Measurements from ENCODE around the gene MRPL19.

Gene MRPL19

DNA sequence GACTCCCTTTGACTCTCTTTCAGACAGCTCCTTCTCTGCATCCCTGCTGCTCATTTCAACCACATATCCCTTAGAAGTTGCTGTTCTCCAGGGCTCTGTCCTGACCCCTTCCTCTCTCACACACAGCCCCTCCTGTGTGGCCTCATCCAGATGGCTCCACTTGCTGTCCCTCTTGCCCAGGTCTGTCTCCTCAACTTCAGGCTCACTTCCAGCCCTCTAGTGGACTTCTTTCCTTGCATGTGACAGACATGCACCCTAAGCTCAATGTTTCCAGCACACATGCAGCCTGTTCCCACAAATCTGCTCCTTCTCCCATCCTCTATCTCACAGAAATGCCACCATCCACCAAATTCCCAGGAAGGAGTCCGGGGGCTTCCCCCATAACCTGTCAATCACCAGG, 9.0 kb upstream of the MRPL19 start:
- Histone ChIP-seq H3K4me3 (ENCODE audit: low read length) (no peak overlapping the region), H3K9me3 (ENCODE audit: control insufficient read depth, insufficient read depth, low read length) (no peaks in the 10 kb centered on the region), H3F3A (ENCODE audit: control insufficient read depth, insufficient read depth) (no peaks in the 10 kb centered on the region), H3K27me3 (ENCODE audit: control insufficient read depth, low read length) (peaks cover 6% of the 10 kb centered on the region; the same call in 1 of the 2 replicates), H4K20me1 (ENCODE audit: control insufficient read depth, insufficient read depth, low read depth, low read length) (no peaks in the 10 kb centered on the region), H3K4me2 (ENCODE audit: low read length) (no peak overlapping the region), H3K4me1 (ENCODE audit: control insufficient read depth, low read length) (peaks cover 3% of the 10 kb centered on the region; the same call in 1 of the 2 replicates), H3K9me2 (replicated peaks; ENCODE audit: control insufficient read depth, low read length) (no peaks in the 10 kb centered on the region), H3K36me3 (ENCODE audit: control insufficient read depth, low read length) (no peaks in the 10 kb centered on the region), H3K27ac (ENCODE audit: low read depth, low read length) (no peak overlapping the region), H3K79me2 (ENCODE audit: control insufficient read depth, low read length) (no peaks in the 10 kb centered on the region)
- TF ChIP-seq CTCF (IDR thresholded peaks at IDR 0.05; ENCODE audit: low read depth, low read length, poor library complexity, severe bottlenecking) (no peak), EZH2phosphoT487 (IDR thresholded peaks at IDR 0.05; ENCODE audit: borderline replicate concordance, low read length) (no peak)

- H3K27ac ChIP-seq (ENCODE audit: low read depth, low read length), result no peak overlapping the region
- no peaks in the 10 kb centered on the region for H3K9me2 ChIP-seq (replicated peaks; ENCODE audit: control insufficient read depth, low read length)
- H3K36me3 ChIP-seq (ENCODE audit: control insufficient read depth, low read length), result no peaks in the 10 kb centered on the region
- TF ChIP-seq CTCF (IDR thresholded peaks at IDR 0.05; ENCODE audit: low read depth, low read length, poor library complexity, severe bottlenecking), result peak; percentile 91
- no peak for TF ChIP-seq EZH2phosphoT487 (IDR thresholded peaks at IDR 0.05; ENCODE audit: borderline replicate concordance, low read length)
- H3K4me3 ChIP-seq (ENCODE audit: low read length), result no peak overlapping the region
- peaks cover 3% of the 10 kb centered on the region; the same call in 1 of the 2 replicates for H3K4me1 ChIP-seq (ENCODE audit: control insufficient read depth, low read length)
- no peaks in the 10 kb centered on the region for H3K79me2 ChIP-seq (ENCODE audit: control insufficient read depth, low read length)
- H3K27me3 ChIP-seq (ENCODE audit: control insufficient read depth, low read length), result peaks cover 4% of the 10 kb centered on the region; the same call in 1 of the 2 replicates
- no peaks in the 10 kb centered on the region for H3K9me3 ChIP-seq (ENCODE audit: control insufficient read depth, insufficient read depth, low read length)
- H3K4me2 ChIP-seq (ENCODE audit: low read length), result no peak overlapping the region
- no peaks in the 10 kb centered on the region for H3F3A ChIP-seq (ENCODE audit: control insufficient read depth, insufficient read depth)
- H4K20me1 ChIP-seq (ENCODE audit: control insufficient read depth, insufficient read depth, low read depth, low read length), result no peaks in the 10 kb centered on the region
Observed at GRCh38 chr2:75640621-75641121, 5.9 kb upstream of the MRPL19 start.

DNA sequence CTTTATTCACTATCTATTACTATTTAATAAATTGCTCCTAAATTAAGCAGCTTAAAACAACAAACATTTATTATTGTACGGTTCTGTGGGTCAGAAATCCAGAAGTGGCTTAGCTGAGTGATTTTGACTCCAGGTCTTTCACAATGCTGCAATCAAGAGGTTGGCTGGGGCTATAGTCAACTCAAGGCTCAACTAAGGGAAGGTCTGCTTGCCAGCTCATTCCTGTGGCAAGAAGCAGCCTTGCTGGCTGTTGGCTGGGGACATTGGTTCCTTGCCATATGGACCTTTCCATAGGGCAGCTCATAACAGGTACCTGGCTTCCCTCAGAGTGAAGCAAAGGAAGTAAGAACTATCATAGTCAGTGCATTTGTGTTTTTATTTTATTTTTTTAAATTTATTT, 5.0 kb upstream of the MRPL19 start:
- Histone ChIP-seq H3K4me2 (ENCODE audit: low read length) (no peak overlapping the region), H3K79me2 (ENCODE audit: control insufficient read depth, low read length) (peaks cover 7% of the 10 kb centered on the region), H3K27ac (ENCODE audit: low read depth, low read length) (no peak overlapping the region), H3K9me2 (replicated peaks; ENCODE audit: control insufficient read depth, low read length) (no peaks in the 10 kb centered on the region), H3K36me3 (ENCODE audit: control insufficient read depth, low read length) (no peaks in the 10 kb centered on the region), H3K9me3 (ENCODE audit: control insufficient read depth, insufficient read depth, low read length) (no peaks in the 10 kb centered on the region), H3K4me1 (ENCODE audit: control insufficient read depth, low read length) (peaks cover 10% of the 10 kb centered on the region), H3K27me3 (ENCODE audit: control insufficient read depth, low read length) (peaks cover 4% of the 10 kb centered on the region; the same call in 1 of the 2 replicates), H4K20me1 (ENCODE audit: control insufficient read depth, insufficient read depth, low read depth, low read length) (no peaks in the 10 kb centered on the region), H3K4me3 (ENCODE audit: low read length) (no peak overlapping the region), H3F3A (ENCODE audit: control insufficient read depth, insufficient read depth) (no peaks in the 10 kb centered on the region)
- TF ChIP-seq EZH2phosphoT487 (IDR thresholded peaks at IDR 0.05; ENCODE audit: borderline replicate concordance, low read length), result no peak
- no peak for TF ChIP-seq CTCF (IDR thresholded peaks at IDR 0.05; ENCODE audit: low read depth, low read length, poor library complexity, severe bottlenecking)

All from DOHH2 (cell line).